D721Med (cell line): ENCODE measurements around the gene CLCA1.

Experiments used
- DNase-seq: peaks from one replicate; pipeline ENCODE4 v3.0.0; 2011; ENCODE audit warnings: low spot score; ENCODE audit not compliant: insufficient read length
- FAIRE-seq: peaks from 2 replicates; lab custom pipeline; 2011; peaks lifted over from hg19 to GRCh38; lab: Jason Lieb, UNC
- TF ChIP-seq, protein P1 (sequence below): IDR thresholded peaks from 2 replicates; pipeline ENCODE4 v1.5.1; 2012; ENCODE audit warnings: mild to moderate bottlenecking, control low read depth; ENCODE audit not compliant: insufficient read depth; ENCODE audit errors: missing control alignments

The CLCA1 gene

DNA sequence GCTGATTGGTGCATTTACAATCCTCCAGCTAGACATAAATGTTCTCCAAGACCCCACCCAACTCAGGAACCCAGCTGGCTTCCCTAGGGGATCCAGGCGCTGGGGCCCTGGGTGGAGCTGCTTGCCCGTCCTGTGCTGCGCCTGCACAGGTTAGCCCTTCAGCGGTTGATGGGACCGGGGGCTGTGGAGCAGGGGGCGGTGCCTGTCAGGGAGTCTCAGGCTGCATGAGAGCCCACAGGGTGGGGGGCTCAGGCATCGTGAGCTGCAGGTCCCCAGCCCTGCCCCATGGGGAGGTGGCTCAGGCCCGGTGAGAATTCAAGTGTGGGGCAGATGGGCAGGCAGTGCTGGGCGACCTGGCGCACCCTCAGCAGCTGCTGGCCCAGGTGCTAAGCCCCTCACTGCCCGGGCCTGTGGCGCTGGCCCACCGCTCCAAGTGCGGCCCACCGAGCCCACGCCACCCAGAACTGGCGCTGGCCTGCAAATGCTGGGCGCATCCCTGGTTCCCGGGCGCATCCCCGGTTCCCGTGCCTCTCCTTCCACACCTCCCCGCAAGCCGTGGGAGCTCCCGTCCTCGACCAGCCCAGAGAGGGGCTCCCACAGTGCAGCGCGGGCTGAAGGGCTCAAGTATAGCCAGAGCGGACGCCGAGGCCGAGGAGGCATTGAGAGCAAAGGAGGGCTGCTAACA lies 55.1 kb downstream of the CLCA1 start:
- TF ChIP-seq, protein P1, sequence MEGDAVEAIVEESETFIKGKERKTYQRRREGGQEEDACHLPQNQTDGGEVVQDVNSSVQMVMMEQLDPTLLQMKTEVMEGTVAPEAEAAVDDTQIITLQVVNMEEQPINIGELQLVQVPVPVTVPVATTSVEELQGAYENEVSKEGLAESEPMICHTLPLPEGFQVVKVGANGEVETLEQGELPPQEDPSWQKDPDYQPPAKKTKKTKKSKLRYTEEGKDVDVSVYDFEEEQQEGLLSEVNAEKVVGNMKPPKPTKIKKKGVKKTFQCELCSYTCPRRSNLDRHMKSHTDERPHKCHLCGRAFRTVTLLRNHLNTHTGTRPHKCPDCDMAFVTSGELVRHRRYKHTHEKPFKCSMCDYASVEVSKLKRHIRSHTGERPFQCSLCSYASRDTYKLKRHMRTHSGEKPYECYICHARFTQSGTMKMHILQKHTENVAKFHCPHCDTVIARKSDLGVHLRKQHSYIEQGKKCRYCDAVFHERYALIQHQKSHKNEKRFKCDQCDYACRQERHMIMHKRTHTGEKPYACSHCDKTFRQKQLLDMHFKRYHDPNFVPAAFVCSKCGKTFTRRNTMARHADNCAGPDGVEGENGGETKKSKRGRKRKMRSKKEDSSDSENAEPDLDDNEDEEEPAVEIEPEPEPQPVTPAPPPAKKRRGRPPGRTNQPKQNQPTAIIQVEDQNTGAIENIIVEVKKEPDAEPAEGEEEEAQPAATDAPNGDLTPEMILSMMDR = no peak
- no peak for FAIRE-seq

DNA sequence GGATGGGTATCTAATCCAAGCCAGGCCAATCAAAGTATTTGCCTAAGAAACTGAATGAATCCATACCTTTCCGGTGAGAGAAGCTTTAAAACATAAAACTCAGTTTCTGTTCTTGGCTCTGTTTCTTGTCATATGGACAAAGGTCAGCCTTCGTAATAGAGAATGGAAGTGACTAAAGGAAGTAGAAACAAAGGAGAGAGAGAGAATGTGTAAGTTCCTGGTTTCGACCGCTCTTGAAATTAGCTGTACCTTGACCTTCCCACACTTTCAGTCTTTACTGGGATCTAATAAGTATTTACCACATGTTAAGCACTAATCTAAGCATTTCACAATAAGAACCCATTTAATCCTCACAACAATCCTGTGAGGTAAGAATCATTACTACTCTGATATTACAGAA lies 58.6 kb downstream of the CLCA1 start:
- FAIRE-seq (no peak), DNase-seq (no peak)
- TF ChIP-seq, protein P1 = no peak

More for the DNA sequence above, 55.1 kb downstream of the CLCA1 start:
- no peak for DNase-seq

DNA sequence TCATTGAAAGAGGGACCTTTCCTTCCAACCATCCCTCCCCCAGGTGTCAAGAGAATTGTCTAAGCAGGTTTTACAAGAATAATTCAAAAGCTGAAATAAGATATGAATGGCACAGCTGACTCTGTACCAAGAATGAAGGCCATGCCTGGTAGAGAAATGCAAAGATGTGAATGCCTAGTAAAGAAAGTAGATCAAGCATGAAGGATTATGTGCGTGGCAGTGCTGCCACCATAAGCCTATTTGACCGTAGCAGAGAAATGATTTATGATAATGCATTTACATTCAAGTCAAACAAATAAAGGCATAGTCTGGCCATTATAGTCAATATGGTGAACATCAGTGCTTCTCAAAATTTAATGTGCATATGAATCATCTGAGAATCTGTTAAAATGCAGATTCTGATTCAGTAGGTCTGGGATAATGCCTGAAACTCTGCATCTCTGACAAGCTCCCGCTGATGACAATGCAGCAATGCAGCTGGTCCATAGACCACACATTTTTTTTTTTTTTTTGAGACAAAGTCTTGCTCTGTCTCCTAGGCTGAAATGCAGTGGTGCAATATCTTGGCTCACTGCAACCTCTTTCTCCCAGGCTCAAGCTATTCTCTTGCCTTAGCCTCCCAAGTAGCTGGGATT lies 61.6 kb downstream of the CLCA1 start:
- DNase-seq (no peak), FAIRE-seq (peak; percentile 25)
- TF ChIP-seq, protein P1 = no peak

DNA sequence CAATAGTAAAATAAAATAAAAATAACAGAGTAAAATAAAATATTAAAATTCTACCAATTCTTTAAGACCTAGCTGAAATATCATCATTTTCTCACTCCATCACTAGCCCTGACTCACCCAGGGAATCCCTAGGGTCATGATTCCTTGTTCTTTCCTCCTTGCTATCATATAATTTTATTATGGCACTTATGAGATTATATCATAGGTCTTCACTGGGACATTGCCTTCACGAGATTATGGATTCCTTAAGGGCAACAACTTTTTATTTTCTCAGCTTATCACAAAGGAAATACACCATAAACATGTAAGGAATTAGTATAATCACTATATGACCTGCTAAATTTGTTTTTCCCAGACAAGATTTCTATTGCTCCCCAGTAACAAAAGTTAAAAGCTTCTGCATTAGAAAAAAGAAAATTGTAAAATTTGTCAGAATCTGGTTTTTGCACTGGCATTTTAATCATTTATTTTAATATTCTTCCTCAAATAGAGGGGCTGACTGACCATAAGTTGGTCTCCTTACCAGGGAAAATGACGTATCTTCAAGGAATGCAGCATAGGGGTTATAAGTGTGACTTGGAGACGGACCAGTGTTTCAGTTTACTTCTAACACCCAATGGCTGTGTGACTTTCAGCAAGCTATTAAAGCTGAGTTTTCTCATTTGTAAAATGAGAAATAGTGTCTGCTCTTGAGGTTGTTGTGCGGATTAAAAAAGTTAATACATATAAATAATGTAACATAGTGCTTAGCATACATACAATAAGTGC lies 69.4 kb downstream of the CLCA1 start:
- FAIRE-seq (no peak), DNase-seq (no peak)
- TF ChIP-seq, protein P1 = no peak

DNA sequence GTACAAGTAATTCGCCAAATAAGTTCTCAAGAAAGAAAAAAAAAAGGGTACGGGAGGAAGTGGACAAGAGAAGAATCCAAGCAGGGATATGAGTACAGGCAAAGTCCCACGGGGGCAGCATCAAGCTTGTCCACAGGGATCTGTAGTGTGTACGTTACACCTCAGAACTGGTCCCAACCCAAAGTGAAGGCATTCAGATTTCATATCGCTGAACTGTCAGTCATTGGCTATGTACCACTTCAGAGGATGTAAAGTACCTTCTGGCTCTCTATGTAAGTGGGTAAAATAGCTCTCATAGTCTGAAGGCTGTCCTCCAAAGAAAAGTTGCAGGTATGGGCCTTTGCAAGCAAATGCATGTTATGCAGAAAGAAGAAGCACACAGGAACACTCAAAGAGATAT lies 70.0 kb downstream of the CLCA1 start:
- DNase-seq = no peak
- TF ChIP-seq, protein P1 = no peak
- FAIRE-seq = no peak

DNA sequence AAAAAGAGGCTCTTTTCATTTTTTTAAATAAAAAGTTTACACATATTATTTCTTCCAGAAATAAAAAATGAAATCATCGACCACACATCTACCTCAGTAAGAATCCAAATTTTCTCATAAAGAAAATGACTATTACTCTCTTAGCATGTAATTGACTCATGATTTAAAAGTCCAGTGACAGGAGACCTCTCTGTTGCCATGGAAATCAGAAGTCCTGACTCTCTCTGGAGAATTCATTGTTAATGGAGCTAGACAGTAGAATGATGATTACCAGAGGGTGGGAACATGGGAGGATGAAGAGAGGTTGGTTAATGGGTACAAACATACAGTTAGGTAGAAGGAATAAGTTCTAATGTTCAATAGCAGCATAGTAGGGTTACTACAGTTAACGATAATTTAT lies 73.1 kb downstream of the CLCA1 start:
- TF ChIP-seq, protein P1 = no peak
- no peak for DNase-seq
- FAIRE-seq = no peak

DNA sequence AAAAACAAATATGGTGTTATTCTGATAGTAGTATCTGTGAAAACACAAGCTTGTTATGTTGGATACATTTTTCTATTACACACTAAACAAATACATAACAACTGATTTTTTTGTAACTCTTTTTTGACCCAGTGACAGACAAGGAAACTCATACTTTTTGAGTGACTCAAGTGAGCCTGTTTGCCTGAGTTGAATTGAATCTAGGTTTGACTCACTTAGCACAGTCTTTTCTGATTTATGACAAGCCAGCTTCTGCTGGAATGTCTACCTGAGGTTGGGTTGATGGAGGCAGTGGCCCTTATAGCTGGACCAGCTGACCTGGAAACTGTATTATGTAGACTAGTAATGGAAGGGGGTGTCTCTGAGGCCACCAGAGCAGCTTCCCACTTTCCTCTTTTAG lies 73.9 kb downstream of the CLCA1 start:
- no peak for FAIRE-seq

More for the DNA sequence above, 73.9 kb downstream of the CLCA1 start:
- DNase-seq = no peak
- TF ChIP-seq, protein P1 = no peak
